ENCODE measurements around the gene ATG3. TPM values are rescaled to one million over a fixed set of nuclear protein-coding genes. Genes with fewer than 3 reads are reported as not detected.

ATG3 gene
- total RNA-seq, 1 experiment from 2014 or later = 59.3 TPM

- no peak overlapping the region for H3K4ac ChIP-seq (ENCODE audit: low read depth, low read length)
- no peak overlapping the region for H3K27ac ChIP-seq (ENCODE audit: insufficient read length, low read depth, low read length)
- no peaks in the 10 kb centered on the region for H3K9me3 ChIP-seq (ENCODE audit: control insufficient read depth, low read depth, low read length)
- H3K4me3 Mint-ChIP-seq = no peak overlapping the region
- H3K79me2 ChIP-seq (ENCODE audit: insufficient read depth, low read length) = no peaks in the 10 kb centered on the region
- H3K56ac ChIP-seq (ENCODE audit: insufficient read length, low read depth, low read length) = no peak overlapping the region
- no peak overlapping the region for H3K18ac ChIP-seq (ENCODE audit: insufficient read length, low read depth, low read length)
- H3T11ph ChIP-seq (ENCODE audit: low read length) = no peak overlapping the region
- H4K91ac ChIP-seq (ENCODE audit: insufficient read length, low read depth, low read length) = no peak overlapping the region
- H3K23me2 ChIP-seq (ENCODE audit: insufficient read length, low read depth, low read length, poor library complexity, severe bottlenecking) = no peaks in the 10 kb centered on the region
- H4K20me1 ChIP-seq (ENCODE audit: control insufficient read depth, insufficient read depth, insufficient read length) = no peaks in the 10 kb centered on the region
- H3K79me1 ChIP-seq (ENCODE audit: insufficient read depth, low read depth, low read length, poor library complexity, severe bottlenecking) = no peaks in the 10 kb centered on the region
- no peak overlapping the region for H3K27ac Mint-ChIP-seq
- no peak overlapping the region for H2BK12ac ChIP-seq (ENCODE audit: insufficient read length, low read depth, low read length)
- H4K5ac ChIP-seq (ENCODE audit: insufficient read length, low read depth, low read length) = no peak overlapping the region
- no peak overlapping the region for H3K14ac ChIP-seq (ENCODE audit: insufficient read depth, low read length)
- no peak overlapping the region for H2AFZ ChIP-seq (ENCODE audit: low read length)
- no peak overlapping the region for H2BK20ac ChIP-seq (ENCODE audit: low read depth, low read length, poor library complexity, severe bottlenecking)
- TF ChIP-seq CTCF (conservative IDR thresholded peaks at IDR 0.05) = no peak
- no peak overlapping the region for H2AK5ac ChIP-seq (ENCODE audit: insufficient read length, low read length)
- H3K4me1 Mint-ChIP-seq = no peaks in the 10 kb centered on the region
- peaks cover 0 to 6% (median 0%) of the 10 kb centered on the region in 3 experiments; a peak in 1 of 7 replicates for H3K36me3 Mint-ChIP-seq (ENCODE audit: insufficient read depth in 1 of 3, low read depth in 3 of 3)
- peaks cover 0 to 7% of the 10 kb centered on the region in 2 experiments; a peak in 2 of 5 replicates for H3K9me3 Mint-ChIP-seq
- no peaks in the 10 kb centered on the region for H3K27me3 Mint-ChIP-seq (ENCODE audit: low read depth)
- no peak overlapping the region for H2BK5ac ChIP-seq (ENCODE audit: insufficient read length, low read length)
- H3K27me3 ChIP-seq (ENCODE audit: insufficient read depth, low read length) = no peaks in the 10 kb centered on the region
- no peak overlapping the region for H2BK120ac ChIP-seq (ENCODE audit: low read depth, low read length, poor library complexity, severe bottlenecking)
- no peak overlapping the region for H4K8ac ChIP-seq (replicated peaks; ENCODE audit: insufficient read length, low read depth, low read length)
- DNase-seq = no peak
- no peak overlapping the region for H2BK15ac ChIP-seq (ENCODE audit: low read depth, low read length)
- no peaks in the 10 kb centered on the region for H3K4me1 ChIP-seq (ENCODE audit: insufficient read depth, low read length)
- H3K9ac ChIP-seq (ENCODE audit: extremely low read depth, insufficient read length, low read length) = no peak overlapping the region
- no peak overlapping the region for H3K4me2 ChIP-seq (ENCODE audit: insufficient read depth, insufficient read length, low read length)
- no peak overlapping the region for H3K23ac ChIP-seq (ENCODE audit: insufficient read length, low read depth, low read length)
These were observed 70.4 kb downstream of the ATG3 start for GRCh38 chr3:112491373-112491772.

All from H9 (cell line).